ENCODE data around the gene MCOLN2. TPM values are rescaled to one million over a fixed set of nuclear protein-coding genes. Genes with fewer than 3 reads are reported as not detected.

Gene MCOLN2
- total and polyA plus RNA-seq, 2 of the 13 experiments (the other 11 are each of a cell fraction or from before 2014, with no cell fraction given): not detected

DNA sequence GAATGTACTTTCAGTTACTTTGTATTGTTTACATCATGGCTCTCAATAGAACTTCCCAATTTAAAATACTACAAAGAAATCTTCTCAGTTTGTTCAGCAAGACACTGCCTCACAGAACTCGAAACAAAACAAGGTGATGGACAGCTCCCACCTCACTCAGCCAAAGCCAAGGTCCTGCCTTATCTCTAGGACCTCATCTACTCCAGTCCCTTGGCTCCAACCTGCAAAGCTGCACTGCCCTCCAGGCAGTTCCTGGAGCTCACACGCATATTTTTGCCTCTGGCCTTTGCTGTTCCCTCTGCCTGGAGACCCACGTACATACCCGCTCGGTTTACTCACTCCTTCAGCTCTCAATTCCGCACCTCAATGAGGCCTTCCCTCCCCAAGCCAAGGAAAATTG, 40.3 kb downstream of the MCOLN2 start:
- no peak for DNase-seq (ENCODE audit: low spot score)
- no peak for FAIRE-seq
- Histone ChIP-seq H4K20me1 (ENCODE audit: insufficient read depth, low read length) (no peaks in the 10 kb centered on the region), H3K9me3 (ENCODE audit: low read length) (no peaks in the 10 kb centered on the region), H3K4me2 (ENCODE audit: low read depth, low read length) (no peak overlapping the region), H3K79me2 (ENCODE audit: insufficient read depth, low read length) (no peaks in the 10 kb centered on the region), H3K36me3 (replicated peaks in 1 of 2; ENCODE audit: control insufficient read depth in 1 of 2, insufficient read depth in 2 of 2, low read length in 2 of 2) (no peaks in the 10 kb centered on the region), H3K27ac (ENCODE audit: extremely low read length, insufficient read depth, low read length) (no peak overlapping the region), H3K27me3 (ENCODE audit: control insufficient read depth in 1 of 2, insufficient read depth in 2 of 2, low read length in 2 of 2) (no peaks in the 10 kb centered on the region; a peak in 1 of 5 replicates), H3K4me1 (ENCODE audit: insufficient read depth, low read length) (no peaks in the 10 kb centered on the region), H2AFZ (ENCODE audit: low read length) (no peak overlapping the region), H3K4me3 (replicated peaks in 1 of 3; ENCODE audit: insufficient read depth in 1 of 3, low read depth in 2 of 3, low read length in 3 of 3) (no peak overlapping the region), H3K9ac (ENCODE audit: insufficient read depth, low read depth, low read length) (no peak overlapping the region)
- ChIA-PET CTCF (ENCODE audit: low intra/inter-chr PET ratio, low total read pairs) (no interaction called here), POLR2A (no interaction called here)
- no TSS peak for BruUV-seq (replicated peaks)
- intact Hi-C loops (cut with micrococcal nuclease; ENCODE audit: unreplicated experiment): no loop called here
- 0% methylated on average over 6 of the region's 6 CpGs for WGBS (ENCODE audit: low lambda C conversion rate)
- in situ Hi-C loops (cut with HindIII; ENCODE audit: extremely low pct_ligation_motif_present, low pct_unique_long_range_greater_than_20kb): no loop called here
- no peak for ATAC-seq
- TF ChIP-seq GABPA (IDR thresholded peaks at IDR 0.05; ENCODE audit: low read depth, low read length): no peak
- TF ChIP-seq GABPA (CRISPR knock-in tag; IDR thresholded peaks at IDR 0.05; ENCODE audit: low read depth): no peak
- no peak for TF ChIP-seq MBNL3 (CRISPR knock-in tag; conservative IDR thresholded peaks at IDR 0.05)
- no peak for TF ChIP-seq ZFP36L2 (CRISPR knock-in tag; IDR thresholded peaks at IDR 0.05)
- TF ChIP-seq ZNF570 (CRISPR knock-in tag; IDR thresholded peaks at IDR 0.05; ENCODE audit: borderline replicate concordance): no peak
- no peak for TF ChIP-seq ZNF839 (CRISPR knock-in tag; IDR thresholded peaks at IDR 0.05; ENCODE audit: borderline replicate concordance)
- no peak for TF ChIP-seq BCL3 (CRISPR knock-in tag; IDR thresholded peaks at IDR 0.05)
- TF ChIP-seq ATF5 (CRISPR knock-in tag; IDR thresholded peaks at IDR 0.05; ENCODE audit: low read depth): no peak
- no peak for TF ChIP-seq TOPORS (CRISPR knock-in tag; IDR thresholded peaks at IDR 0.05)
- TF ChIP-seq FOXJ3 (CRISPR knock-in tag; IDR thresholded peaks at IDR 0.05; ENCODE audit: borderline replicate concordance): no peak
- TF ChIP-seq, protein P1, sequence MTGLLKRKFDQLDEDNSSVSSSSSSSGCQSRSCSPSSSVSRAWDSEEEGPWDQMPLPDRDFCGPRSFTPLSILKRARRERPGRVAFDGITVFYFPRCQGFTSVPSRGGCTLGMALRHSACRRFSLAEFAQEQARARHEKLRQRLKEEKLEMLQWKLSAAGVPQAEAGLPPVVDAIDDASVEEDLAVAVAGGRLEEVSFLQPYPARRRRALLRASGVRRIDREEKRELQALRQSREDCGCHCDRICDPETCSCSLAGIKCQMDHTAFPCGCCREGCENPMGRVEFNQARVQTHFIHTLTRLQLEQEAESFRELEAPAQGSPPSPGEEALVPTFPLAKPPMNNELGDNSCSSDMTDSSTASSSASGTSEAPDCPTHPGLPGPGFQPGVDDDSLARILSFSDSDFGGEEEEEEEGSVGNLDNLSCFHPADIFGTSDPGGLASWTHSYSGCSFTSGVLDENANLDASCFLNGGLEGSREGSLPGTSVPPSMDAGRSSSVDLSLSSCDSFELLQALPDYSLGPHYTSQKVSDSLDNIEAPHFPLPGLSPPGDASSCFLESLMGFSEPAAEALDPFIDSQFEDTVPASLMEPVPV (CRISPR knock-in tag; IDR thresholded peaks at IDR 0.05): no peak
- TF ChIP-seq ZBTB7A (CRISPR knock-in tag; IDR thresholded peaks at IDR 0.05): no peak
- no peak for TF ChIP-seq RARG (CRISPR knock-in tag; IDR thresholded peaks at IDR 0.05; ENCODE audit: low read depth)
- no peak for TF ChIP-seq ELF3 (CRISPR knock-in tag; IDR thresholded peaks at IDR 0.05)
- TF ChIP-seq CBFB (CRISPR knock-in tag; IDR thresholded peaks at IDR 0.05): no peak
- TF ChIP-seq ZNF605 (CRISPR knock-in tag; IDR thresholded peaks at IDR 0.05): no peak

All from HepG2 (cell line).